ENCODE measurements around the gene COMMD9. TPM values are rescaled to one million over a fixed set of nuclear protein-coding genes. Genes with fewer than 3 reads are reported as not detected.

The COMMD9 gene
- polyA plus RNA-seq, 3 donors: 105 to 238 (median 235) TPM

DNA sequence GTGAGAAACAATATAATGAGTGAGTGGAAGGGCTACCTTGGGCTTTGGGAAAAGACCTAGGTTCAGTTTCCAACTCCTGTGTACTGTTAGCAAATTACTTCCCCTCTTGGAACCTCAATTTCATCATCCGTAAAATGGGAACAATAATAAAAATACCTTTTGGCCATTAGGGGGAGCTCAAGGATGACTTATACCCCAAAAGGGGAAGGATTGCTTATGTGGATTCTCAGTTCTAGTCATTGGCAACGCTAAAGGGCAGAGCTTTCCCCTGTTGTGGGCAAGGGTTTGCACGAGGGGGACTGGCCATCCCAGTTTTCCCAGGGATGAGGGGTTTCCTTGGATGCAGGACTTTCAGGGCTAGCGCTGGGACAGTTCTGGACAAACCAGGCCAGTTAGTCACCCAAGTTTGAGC lies 3.1 kb upstream of the COMMD9 start:
- Histone ChIP-seq H3K36me3 (replicated peaks in 1 of 2; ENCODE audit: control insufficient read depth in 1 of 2, insufficient read depth in 2 of 2, low read length in 2 of 2) (no peaks in the 10 kb centered on the region), H3K79me2 (ENCODE audit: insufficient read depth, low read length) (peaks cover 20% of the 10 kb centered on the region), H3K9ac (ENCODE audit: insufficient read depth, low read length, poor library complexity, severe bottlenecking) (no peak overlapping the region), H4K20me1 (ENCODE audit: insufficient read depth, low read length) (peaks cover 10% of the 10 kb centered on the region), H2AFZ (ENCODE audit: insufficient read depth, low read depth, low read length, poor library complexity, severe bottlenecking) (peak overlapping the region; percentile 31), H3K27me3 (ENCODE audit: control insufficient read depth in 2 of 2, insufficient read depth in 2 of 2, low read length in 2 of 2) (no peaks in the 10 kb centered on the region), H3K4me1 (ENCODE audit: control insufficient read depth in 1 of 2, insufficient read depth in 2 of 2, low read length in 2 of 2) (peaks cover 27 to 31% of the 10 kb centered on the region in 2 donors), H3K4me3 (replicated peaks in 1 of 3; ENCODE audit: low read depth in 2 of 3, low read length in 3 of 3) (no peak overlapping the region), H3K4me2 (replicated peaks; ENCODE audit: extremely low read depth, low read length, poor library complexity, severe bottlenecking) (no peak overlapping the region), H3K9me3 (replicated peaks in 1 of 2; ENCODE audit: control insufficient read depth in 1 of 2, insufficient read depth in 1 of 2, low read length in 2 of 2) (no peaks in the 10 kb centered on the region), H3K27ac (ENCODE audit: low read depth in 1 of 2, low read length in 2 of 2) (no peak overlapping the region)
- peaks cover 31% of the 10 kb centered on the region for H3K4me1 Mint-ChIP-seq
- 36% methylated on average over 3 of the region's 4 CpGs for WGBS (ENCODE audit: insufficient coverage)
- TF ChIP-seq, protein P1, sequence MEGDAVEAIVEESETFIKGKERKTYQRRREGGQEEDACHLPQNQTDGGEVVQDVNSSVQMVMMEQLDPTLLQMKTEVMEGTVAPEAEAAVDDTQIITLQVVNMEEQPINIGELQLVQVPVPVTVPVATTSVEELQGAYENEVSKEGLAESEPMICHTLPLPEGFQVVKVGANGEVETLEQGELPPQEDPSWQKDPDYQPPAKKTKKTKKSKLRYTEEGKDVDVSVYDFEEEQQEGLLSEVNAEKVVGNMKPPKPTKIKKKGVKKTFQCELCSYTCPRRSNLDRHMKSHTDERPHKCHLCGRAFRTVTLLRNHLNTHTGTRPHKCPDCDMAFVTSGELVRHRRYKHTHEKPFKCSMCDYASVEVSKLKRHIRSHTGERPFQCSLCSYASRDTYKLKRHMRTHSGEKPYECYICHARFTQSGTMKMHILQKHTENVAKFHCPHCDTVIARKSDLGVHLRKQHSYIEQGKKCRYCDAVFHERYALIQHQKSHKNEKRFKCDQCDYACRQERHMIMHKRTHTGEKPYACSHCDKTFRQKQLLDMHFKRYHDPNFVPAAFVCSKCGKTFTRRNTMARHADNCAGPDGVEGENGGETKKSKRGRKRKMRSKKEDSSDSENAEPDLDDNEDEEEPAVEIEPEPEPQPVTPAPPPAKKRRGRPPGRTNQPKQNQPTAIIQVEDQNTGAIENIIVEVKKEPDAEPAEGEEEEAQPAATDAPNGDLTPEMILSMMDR (IDR thresholded peaks at IDR 0.05): peak; percentile 82
- no peaks in the 10 kb centered on the region for H3K36me3 Mint-ChIP-seq
- intact Hi-C loops (cut with micrococcal nuclease): loop anchor here (2.0 to 10.0 kb wide), 5 partner anchors 72 to 220 kb away; partner anchors contain the start of gene TRAF6 (in 1 of the 2)
- no peak overlapping the region for H3K4me3 Mint-ChIP-seq
- no peaks in the 10 kb centered on the region for H3K9me3 Mint-ChIP-seq
- H3K27ac Mint-ChIP-seq: peak overlapping the region in 2 of 7 donors; percentile 48 to 52
- peak; percentile 65 to 83 (median 79) for DNase-seq
- peaks cover 0 to 1% (median 0%) of the 10 kb centered on the region in 3 donors for H3K27me3 Mint-ChIP-seq (ENCODE audit: low read depth in 3 of 3)

DNA sequence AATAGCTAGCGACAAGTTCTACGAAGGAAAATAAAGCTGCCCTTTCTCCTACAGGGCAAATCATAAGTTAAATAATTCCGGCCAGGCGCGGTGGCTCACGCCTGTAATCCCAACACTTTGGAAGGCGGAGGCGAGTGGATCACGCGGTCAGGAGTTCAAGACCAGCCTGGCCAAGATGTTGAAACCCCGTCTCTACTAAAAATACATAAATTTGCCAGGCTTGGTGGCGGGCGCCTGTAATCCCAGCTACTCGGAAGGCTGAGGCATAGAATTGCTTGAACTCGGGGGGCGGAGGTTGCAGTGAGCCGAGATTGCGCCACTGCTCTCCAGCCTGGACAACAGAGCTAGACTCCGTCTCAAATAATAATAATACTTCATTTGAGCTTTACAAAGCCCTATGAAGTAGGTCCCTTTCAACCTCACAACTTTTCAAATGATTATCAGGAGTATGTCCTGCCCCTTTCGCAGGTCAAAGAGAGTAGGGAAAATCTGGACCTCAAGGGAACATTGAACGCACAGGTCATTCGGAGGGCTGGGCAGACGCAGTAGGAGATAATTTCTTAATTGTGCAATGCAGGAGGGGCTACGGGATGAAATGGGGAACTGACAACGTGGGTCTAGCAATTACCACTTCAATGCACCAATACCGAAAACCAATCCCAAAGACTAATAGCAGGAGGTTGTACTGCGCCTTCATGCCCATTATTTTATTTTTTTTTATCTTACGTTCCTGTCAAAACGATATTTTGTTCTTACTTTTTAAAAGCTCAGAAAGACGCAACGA lies 590 bp downstream of the COMMD9 start:
- peaks cover 41% of the 10 kb centered on the region for H4K20me1 ChIP-seq (ENCODE audit: insufficient read depth, low read length)
- H3K9me3 ChIP-seq (replicated peaks in 1 of 2; ENCODE audit: control insufficient read depth in 1 of 2, insufficient read depth in 1 of 2, low read length in 2 of 2): no peaks in the 10 kb centered on the region
- peaks cover 0 to 1% (median 0%) of the 10 kb centered on the region in 3 donors for H3K27me3 Mint-ChIP-seq (ENCODE audit: low read depth in 3 of 3)
- TF ChIP-seq, protein P1 (IDR thresholded peaks at IDR 0.05): no peak
- H3K9ac ChIP-seq (ENCODE audit: insufficient read depth, low read length, poor library complexity, severe bottlenecking): peak overlapping the region; percentile 81
- H3K27me3 ChIP-seq (ENCODE audit: control insufficient read depth in 2 of 2, insufficient read depth in 2 of 2, low read length in 2 of 2): no peaks in the 10 kb centered on the region
- H3K4me3 Mint-ChIP-seq: peak overlapping the region; percentile 93 to 97
- H3K4me1 ChIP-seq (ENCODE audit: control insufficient read depth in 1 of 2, insufficient read depth in 2 of 2, low read length in 2 of 2): peaks cover 21 to 32% of the 10 kb centered on the region in 2 donors
- peaks cover 51% of the 10 kb centered on the region for H3K4me1 Mint-ChIP-seq
- peak overlapping the region; percentile 86 for H2AFZ ChIP-seq (ENCODE audit: insufficient read depth, low read depth, low read length, poor library complexity, severe bottlenecking)
- H3K79me2 ChIP-seq (ENCODE audit: insufficient read depth, low read length): peaks cover 53% of the 10 kb centered on the region
- no peaks in the 10 kb centered on the region for H3K9me3 Mint-ChIP-seq
- peak overlapping the region; percentile 94 to 97 (median 94) for H3K27ac Mint-ChIP-seq
- peak; percentile 55 to 70 (median 69) for DNase-seq
- H3K36me3 ChIP-seq (replicated peaks in 1 of 2; ENCODE audit: control insufficient read depth in 1 of 2, insufficient read depth in 2 of 2, low read length in 2 of 2): no peaks in the 10 kb centered on the region
- peaks cover 3 to 5% of the 10 kb centered on the region in 2 donors for H3K36me3 Mint-ChIP-seq
- H3K4me3 ChIP-seq (replicated peaks in 1 of 3; ENCODE audit: low read depth in 2 of 3, low read length in 3 of 3): peak overlapping the region; percentile 73 to 95 (median 92)
- H3K4me2 ChIP-seq (replicated peaks; ENCODE audit: extremely low read depth, low read length, poor library complexity, severe bottlenecking): peak overlapping the region; percentile 76
- 31% methylated on average over 22 of the region's 31 CpGs for WGBS (ENCODE audit: insufficient coverage)
- intact Hi-C loops (cut with micrococcal nuclease): loop anchor here in 1 of 2 donors (2.0 kb wide), 1 partner anchor 626 kb away; the partner anchor contains the start of gene TRIM44
- peak overlapping the region; percentile 68 to 92 for H3K27ac ChIP-seq (ENCODE audit: low read depth in 1 of 2, low read length in 2 of 2)

Data from CD14-positive monocyte (primary cell).